KOPT-K1 (cell line): ENCODE data around the gene INO80D.

ENCODE experiments used
- H3K27ac ChIP-seq: fragments of 200-600 bp; sonication (generic); 2 replicates; pipeline ENCODE4 v1.5.1; 2016; ENCODE audit warnings: antibody characterized with exemption, mild to moderate bottlenecking, low read depth, low read length; ENCODE audit not compliant: poor library complexity, severe bottlenecking
- H3K36me3 ChIP-seq: fragments of 200-600 bp; sonication (generic); 2 replicates; pipeline ENCODE4 v1.5.1; 2017; ENCODE audit warnings: antibody characterized with exemption, mild to moderate bottlenecking, low read length, moderate library complexity; ENCODE audit not compliant: insufficient read depth
- H3K9me3 ChIP-seq: fragments of 200-600 bp; sonication (generic); 2 replicates; pipeline ENCODE4 v1.5.1; 2017; ENCODE audit warnings: antibody characterized with exemption, low read length, mild to moderate bottlenecking; ENCODE audit not compliant: insufficient read depth, poor library complexity, severe bottlenecking

INO80D gene

GRCh38 chr2:205959521-205959920 is 126.5 kb downstream of the INO80D start:
- Histone ChIP-seq H3K36me3 (no peaks in the 10 kb centered on the region), H3K27ac (no peak overlapping the region), H3K9me3 (no peaks in the 10 kb centered on the region)

DNA sequence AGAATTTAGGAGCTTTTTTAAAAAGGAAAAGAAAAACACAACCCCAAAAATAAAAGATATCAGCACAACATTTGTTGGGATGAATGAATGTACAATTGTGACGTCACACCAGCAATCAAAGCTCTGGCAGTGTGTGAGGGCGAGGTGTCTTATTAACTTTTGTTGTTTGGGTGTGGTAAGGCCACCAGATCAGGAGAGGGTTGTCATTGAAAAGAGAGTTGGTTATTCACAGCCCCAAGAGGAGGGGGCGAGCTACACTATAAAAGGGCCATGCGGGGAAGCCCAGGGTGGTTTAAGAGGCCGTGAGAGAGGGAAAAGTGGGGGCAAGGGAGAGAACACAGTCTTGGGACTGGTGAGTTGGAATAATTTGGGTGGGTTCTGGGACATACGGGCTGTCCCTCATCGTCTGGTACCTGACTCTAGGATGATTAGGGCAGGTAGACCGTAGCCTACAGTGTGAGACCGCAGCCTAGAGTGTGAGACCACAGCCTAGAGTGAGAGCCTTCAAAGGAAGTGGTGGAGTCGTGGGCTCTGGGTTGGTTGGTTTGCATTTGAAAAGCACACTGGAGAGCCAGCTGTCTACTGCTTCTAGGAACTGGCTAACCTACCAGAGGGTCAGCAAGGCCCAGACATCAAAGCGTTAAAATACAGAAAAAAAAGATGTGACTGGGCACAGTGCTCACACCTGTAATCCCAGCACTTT is 128.4 kb downstream of the INO80D start:
- H3K9me3 ChIP-seq = peaks cover 8% of the 10 kb centered on the region
- H3K27ac ChIP-seq = no peak overlapping the region
- H3K36me3 ChIP-seq = no peaks in the 10 kb centered on the region

GRCh38 chr2:205954707-205955106 is 131.3 kb downstream of the INO80D start:
- H3K9me3 ChIP-seq = peaks cover 16% of the 10 kb centered on the region
- H3K27ac ChIP-seq = no peak overlapping the region
- no peaks in the 10 kb centered on the region for H3K36me3 ChIP-seq

DNA sequence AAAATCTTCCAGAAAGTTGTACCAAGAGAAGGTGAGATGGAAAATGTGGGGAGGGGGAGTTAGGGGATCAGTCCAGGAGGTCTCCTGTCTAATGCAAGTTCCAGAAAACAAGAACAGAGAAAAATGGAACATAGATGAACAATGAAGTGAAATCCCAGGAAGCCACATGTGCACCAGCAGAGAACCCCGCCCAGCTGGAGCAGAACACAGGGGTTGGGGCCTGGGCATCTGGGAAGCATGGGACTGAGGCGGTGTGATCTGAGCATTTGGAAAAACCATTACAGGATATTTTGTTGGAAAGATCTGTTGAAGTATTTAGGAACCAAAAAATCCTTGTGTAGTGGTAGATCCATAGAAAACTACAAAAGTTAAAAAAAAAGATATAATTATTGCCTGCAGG is 133.7 kb downstream of the INO80D start:
- Histone ChIP-seq H3K27ac (no peak overlapping the region), H3K36me3 (no peaks in the 10 kb centered on the region), H3K9me3 (peaks cover 16% of the 10 kb centered on the region)

DNA sequence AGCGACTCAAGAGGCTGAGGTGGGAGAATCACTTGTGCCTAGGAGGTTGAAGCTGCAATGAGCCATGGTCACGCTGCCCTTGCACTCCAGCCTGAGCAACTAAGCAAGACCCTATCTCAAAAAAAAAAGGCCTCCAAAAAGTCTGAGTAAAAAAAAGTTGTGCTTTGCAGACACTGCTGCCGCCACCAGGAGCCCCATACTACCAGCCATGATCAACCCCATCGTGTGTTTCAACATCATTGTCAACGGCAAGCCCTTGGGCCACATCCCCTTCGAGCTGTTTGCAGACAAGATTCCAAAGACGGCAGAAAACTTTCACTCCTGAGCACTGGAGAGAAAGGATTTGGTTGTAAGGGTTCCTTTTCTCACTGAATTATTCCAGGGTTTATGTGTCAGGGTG is 137.1 kb downstream of the INO80D start:
- H3K27ac ChIP-seq = no peak overlapping the region
- H3K9me3 ChIP-seq = peaks cover 16% of the 10 kb centered on the region
- H3K36me3 ChIP-seq = no peaks in the 10 kb centered on the region

DNA sequence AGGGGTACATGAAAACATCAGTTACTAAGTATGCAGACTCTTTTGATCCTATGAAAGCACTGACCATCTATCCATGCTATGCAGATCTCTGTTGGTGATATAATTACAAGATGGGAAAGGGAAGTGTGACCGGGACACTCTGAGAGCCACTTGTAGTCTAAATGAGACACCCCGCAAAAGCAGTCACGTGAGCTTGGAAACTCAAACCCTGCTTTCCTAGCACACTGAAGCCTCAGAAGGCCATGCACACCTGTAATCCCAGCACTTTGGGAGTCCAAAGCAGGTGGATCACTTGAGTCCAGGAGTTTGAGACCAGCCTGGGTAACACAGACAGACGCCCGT is 137.5 kb downstream of the INO80D start:
- Histone ChIP-seq H3K36me3 (no peaks in the 10 kb centered on the region), H3K27ac (no peak overlapping the region), H3K9me3 (peaks cover 16% of the 10 kb centered on the region)

GRCh38 chr2:205947621-205948495 is 138.1 kb downstream of the INO80D start:
- Histone ChIP-seq H3K36me3 (no peaks in the 10 kb centered on the region), H3K27ac (no peak overlapping the region), H3K9me3 (peaks cover 10% of the 10 kb centered on the region)

DNA sequence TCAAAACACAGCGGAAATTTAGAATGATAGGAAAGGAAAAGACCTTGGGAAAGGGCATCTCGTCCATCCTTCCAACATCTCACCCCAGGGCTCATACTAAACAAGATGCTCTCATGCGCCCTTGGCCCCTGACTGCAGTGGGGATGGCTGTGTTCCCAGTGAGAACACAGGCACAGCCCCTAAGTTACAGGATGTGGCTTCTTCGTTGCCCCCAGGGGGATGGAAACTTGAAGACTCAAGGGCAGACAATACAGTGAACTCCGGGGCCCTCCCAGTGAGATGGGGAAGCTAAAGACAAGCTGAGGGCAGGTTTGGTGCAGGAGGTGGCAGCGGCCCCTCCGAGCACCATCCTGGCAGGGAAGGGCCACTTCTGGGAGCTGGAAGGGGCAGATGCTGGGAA is 139.7 kb downstream of the INO80D start:
- Histone ChIP-seq H3K36me3 (no peaks in the 10 kb centered on the region), H3K9me3 (no peaks in the 10 kb centered on the region), H3K27ac (no peak overlapping the region)
